Esophagus squamous epithelium (tissue), 5 donors: Measurements from ENCODE around the gene ELOVL7. TPM values are rescaled to one million over a fixed set of nuclear protein-coding genes. Genes with fewer than 3 reads are reported as not detected.
"Not testable (repeated sequence)": the region's sequence is repeated elsewhere in the genome, so short reads cannot be mapped to it uniquely, and the experiment has no call there.

Experiments used
- DNase-seq: peaks from one replicate; lab custom pipeline; 2025; lab: John Stamatoyannopoulos, UW
- H3K27ac ChIP-seq, 4 donors: fragments of 200-600 bp; sonication (generic); one replicate each; pipeline ENCODE4 v1.5.1; 2016 to 2019; ENCODE audit warnings: mild to moderate bottlenecking in 1 of 4
- H3K27me3 ChIP-seq, 4 donors: fragments of 200-600 bp; sonication (generic); 1 replicate in 3 of 4; 2 replicates in 1 of 4; pipeline versions ENCODE4 v1.5.1 to v1.6.0; 2017 to 2021; ENCODE audit warnings: antibody characterized with exemption in 1 of 4
- H3K36me3 ChIP-seq, 3 donors: fragments of 200-600 bp; sonication (generic); one replicate each; pipeline ENCODE4 v1.5.1; 2016 to 2019
- H3K4me1 ChIP-seq, 3 donors: fragments of 200-600 bp; sonication (generic); one replicate each; pipeline ENCODE4 v1.5.1; 2017 to 2019
- H3K4me3 ChIP-seq, 4 donors: fragments of 200-600 bp; sonication (generic); 1 replicate in 3 of 4; 2 replicates in 1 of 4; pipeline ENCODE4 v1.5.1; 2016 to 2019; ENCODE audit warnings: mild to moderate bottlenecking in 2 of 4, moderate library complexity in 1 of 4
- H3K9me3 ChIP-seq, 3 donors: fragments of 200-600 bp; sonication (generic); one replicate each; pipeline ENCODE4 v1.5.1; 2016 to 2019
- CTCF ChIP-seq, 6 experiments: fragments of 450-650 bp in 4 of 6; fragments of 200-600 bp in 2 of 6; sonication (generic) in 2 of 6; IDR thresholded peaks; one replicate each; pipeline ENCODE4 v1.5.1; 2016 to 2019; ENCODE audit warnings: antibody characterized with exemption in 6 of 6, mild to moderate bottlenecking in 4 of 6, moderate library complexity in 4 of 6
- POLR2A ChIP-seq, 4 donors: fragments of 450-650 bp; IDR thresholded peaks; one replicate each; pipeline ENCODE4 v1.6.1; 2017; ENCODE audit warnings: antibody characterized with exemption in 4 of 4, mild to moderate bottlenecking in 4 of 4, moderate library complexity in 3 of 4
- WGBS, 2 donors: methylation state at CpG; one replicate each; pipeline ENCODE4 v1.1.5; 2018; 5-methylcytosine and 5-hydroxymethylcytosine counted together
- intact Hi-C: fragments of 100-400 bp; cut with DNase I; formaldehyde crosslinking; loops from one replicate; pipeline ENCODE4 v1.15.0; 2022
- total RNA-seq, 4 donors: library from RNA; depleted of rRNA; stranded (reverse); fragments of >200 nt; gene quantifications; one replicate each; pipeline ENCODE4 v1.1.0, GENCODE V29; 2016
- donor health status: DM: yes; HTN: yes; CAD: no.

ELOVL7 gene
- total RNA-seq, 4 donors from 2014 or later: 4.0 to 9.8 (median 8.1) TPM

GRCh38 chr5:60727033-60727679 is 116.9 kb downstream of the ELOVL7 start:
- intact Hi-C loops: no loop called here
- Histone ChIP-seq H3K36me3 (no peaks in the 10 kb centered on the region), H3K9me3 (no peaks in the 10 kb centered on the region), H3K4me1 (no peaks in the 10 kb centered on the region), H3K27me3 (no peaks in the 10 kb centered on the region), H3K27ac (no peak overlapping the region), H3K4me3 (no peak overlapping the region)
- TF ChIP-seq CTCF (IDR thresholded peaks at IDR 0.05) (no peak), POLR2A (IDR thresholded peaks at IDR 0.05) (no peak)
- DNase-seq: no peak
- 75 to 86% methylated on average over 1 of the region's 1 CpG for WGBS, 2 donors

GRCh38 chr5:60724126-60724525 is 119.9 kb downstream of the ELOVL7 start:
- no peak for TF ChIP-seq POLR2A (IDR thresholded peaks at IDR 0.05)
- TF ChIP-seq CTCF (IDR thresholded peaks at IDR 0.05): no peak
- Histone ChIP-seq H3K27me3 (no peaks in the 10 kb centered on the region), H3K36me3 (no peaks in the 10 kb centered on the region), H3K9me3 (no peaks in the 10 kb centered on the region), H3K4me3 (no peak overlapping the region), H3K4me1 (no peaks in the 10 kb centered on the region), H3K27ac (no peak overlapping the region)
- WGBS, 2 donors: 33 to 60% methylated on average over 2 of the region's 2 CpGs
- DNase-seq: no peak
- intact Hi-C loops: no loop called here

GRCh38 chr5:60722416-60722815 is 121.7 kb downstream of the ELOVL7 start:
- intact Hi-C loops: no loop called here
- no peaks in the 10 kb centered on the region for H3K9me3 ChIP-seq
- TF ChIP-seq POLR2A (IDR thresholded peaks at IDR 0.05): no peak
- no peak for TF ChIP-seq CTCF (IDR thresholded peaks at IDR 0.05)
- H3K36me3 ChIP-seq: no peaks in the 10 kb centered on the region
- no peak overlapping the region for H3K4me3 ChIP-seq
- H3K27me3 ChIP-seq: no peaks in the 10 kb centered on the region
- H3K4me1 ChIP-seq: no peaks in the 10 kb centered on the region
- WGBS, 2 donors: 59 to 72% methylated on average over 6 of the region's 6 CpGs
- no peak overlapping the region for H3K27ac ChIP-seq
- no peak for DNase-seq

- peaks cover 0 to 3% (median 0%) of the 10 kb centered on the region in 4 donors for H3K27me3 ChIP-seq
- no peak for DNase-seq
- H3K4me3 ChIP-seq: no peak overlapping the region
- no peak overlapping the region for H3K27ac ChIP-seq
- no peaks in the 10 kb centered on the region for H3K4me1 ChIP-seq
- H3K9me3 ChIP-seq: no peaks in the 10 kb centered on the region
- TF ChIP-seq CTCF (IDR thresholded peaks at IDR 0.05): no peak
- H3K36me3 ChIP-seq: no peaks in the 10 kb centered on the region
- intact Hi-C loops: no loop called here
Observed at GRCh38 chr5:60719329-60719728, 124.7 kb downstream of the ELOVL7 start.

- Histone ChIP-seq H3K4me1 (no peaks in the 10 kb centered on the region), H3K4me3 (no peak overlapping the region), H3K27ac (no peak overlapping the region), H3K36me3 (no peaks in the 10 kb centered on the region), H3K27me3 (peaks cover 0 to 3% (median 0%) of the 10 kb centered on the region in 4 donors), H3K9me3 (no peaks in the 10 kb centered on the region)
- intact Hi-C loops: no loop called here
- no peak for TF ChIP-seq POLR2A (IDR thresholded peaks at IDR 0.05)
- no peak for TF ChIP-seq CTCF (IDR thresholded peaks at IDR 0.05)
- WGBS, 2 donors: 63 to 71% methylated on average over 3 of the region's 3 CpGs
- DNase-seq: no peak
Observed at GRCh38 chr5:60718166-60718892, 125.7 kb downstream of the ELOVL7 start.

- H3K9me3 ChIP-seq, H3K27me3 ChIP-seq, DNase-seq, H3K4me1 ChIP-seq, H3K36me3 ChIP-seq, H3K27ac ChIP-seq, H3K4me3 ChIP-seq, intact Hi-C loops: not testable (repeated sequence)
- 100% methylated on average over 3 of the region's 3 CpGs; no CpG with 5 or more reads in 1 of the 2 donors for WGBS, 2 donors
Observed at GRCh38 chr5:60715201-60715928, 128.7 kb downstream of the ELOVL7 start.
